DMS 273 treated with DMSO at 0.1 percent for 48 hours (cell line): ENCODE measurements around the gene IGFBP7.
"Not testable (repeated sequence)": the region's sequence is repeated elsewhere in the genome, so short reads cannot be mapped to it uniquely, and the experiment has no call there.

Experiments
- DNase-seq: peaks from one replicate; lab custom pipeline; 2025; lab: John Stamatoyannopoulos, UW

Gene IGFBP7

DNA sequence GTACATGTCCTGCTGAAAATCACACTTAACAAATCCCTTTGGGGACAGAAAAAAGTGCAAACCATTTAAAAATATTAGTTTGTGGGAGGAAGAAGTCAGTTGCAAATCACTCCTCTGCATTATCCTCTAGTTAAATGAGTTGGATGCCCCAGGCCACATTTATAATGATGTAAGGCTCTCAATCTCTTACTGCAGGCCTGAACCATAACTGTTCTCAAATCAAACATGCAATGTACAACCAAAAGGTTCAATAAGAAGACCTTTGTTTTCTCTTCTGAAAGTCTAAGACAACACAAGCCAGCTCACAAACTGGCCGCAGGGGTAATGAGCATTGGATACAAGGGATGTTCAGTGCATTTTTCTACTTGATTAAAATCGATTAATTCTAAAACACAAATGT is 39.7 kb downstream of the IGFBP7 start:
- no peak for DNase-seq

GRCh38 chr4:57068237-57068981 is 41.8 kb downstream of the IGFBP7 start:
- no peak for DNase-seq

DNA sequence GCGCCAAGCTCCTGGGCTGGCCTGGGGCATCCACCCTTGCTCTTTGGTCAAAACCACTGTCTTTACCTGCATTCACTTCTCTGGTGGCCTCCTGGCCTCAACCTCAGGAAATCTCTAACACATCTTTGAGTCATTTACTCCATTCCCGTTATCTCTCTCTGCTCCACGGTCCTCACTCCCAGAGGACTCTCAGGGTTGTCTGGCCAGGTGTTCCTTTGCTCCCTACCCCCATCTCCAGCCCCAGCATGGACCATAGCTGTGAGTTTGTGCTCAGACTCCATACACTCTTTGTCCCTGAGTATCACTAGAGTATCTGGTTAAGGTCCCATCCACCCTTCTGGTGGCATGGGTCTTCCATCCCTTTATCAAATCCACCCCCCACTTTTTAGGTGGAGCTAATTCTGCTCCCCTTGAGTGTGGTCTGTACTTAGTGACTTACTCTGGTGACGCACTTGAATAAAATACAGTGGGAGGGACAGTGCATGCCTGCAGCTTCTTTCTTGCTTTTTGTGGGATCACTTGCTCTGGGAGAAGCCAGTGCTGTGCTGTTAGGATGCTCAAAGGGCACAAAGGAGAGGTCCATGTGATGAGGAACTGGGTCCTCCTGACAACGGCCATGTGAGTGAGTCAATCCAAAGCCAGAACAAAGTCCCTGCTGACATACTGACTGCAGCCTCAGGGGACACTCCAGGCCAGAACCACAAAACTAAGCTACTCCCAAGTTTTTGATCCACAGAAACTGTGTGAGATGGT is 44.3 kb downstream of the IGFBP7 start:
- no peak for DNase-seq

DNA sequence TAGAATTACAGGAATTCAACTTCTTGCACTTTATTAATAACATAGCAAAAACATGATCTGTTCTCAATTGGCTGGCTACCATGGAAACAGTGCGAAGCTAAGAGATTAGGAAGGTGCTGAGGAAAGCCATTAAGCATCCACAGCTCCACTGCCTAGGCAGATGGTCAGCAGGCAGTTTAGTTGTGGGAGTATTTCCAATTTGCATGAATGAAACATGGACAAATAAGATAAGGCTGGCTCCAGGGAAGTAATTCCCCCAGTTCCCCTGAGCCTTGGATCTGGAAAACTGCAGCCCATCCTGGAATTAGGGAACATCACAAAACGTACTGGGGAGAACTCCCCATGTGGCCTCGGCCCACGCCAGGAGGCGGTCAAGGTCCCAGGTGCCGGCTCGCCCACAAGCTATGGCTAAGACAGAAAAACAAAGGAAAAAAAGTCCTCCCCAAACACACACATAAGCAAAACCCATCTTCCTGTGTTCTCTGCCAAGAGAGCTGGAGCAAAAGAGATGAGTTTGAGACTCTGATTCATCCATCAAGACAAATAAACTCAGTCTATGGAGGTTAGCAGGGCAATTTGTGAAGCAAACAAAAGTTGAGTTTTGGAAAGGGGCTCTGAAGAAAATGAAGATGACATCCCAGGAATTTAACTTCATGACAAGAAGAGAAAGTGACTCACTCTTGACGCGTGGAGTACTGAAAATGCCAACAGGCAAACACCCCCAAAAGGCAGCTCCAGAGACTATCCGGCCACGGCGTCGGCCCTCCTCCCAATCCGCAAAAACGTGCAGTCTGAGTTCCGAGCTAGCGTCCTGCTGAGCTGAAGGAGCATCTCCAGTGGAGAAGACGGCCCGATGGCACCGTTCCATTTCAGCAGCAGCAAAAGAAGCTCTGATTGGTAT is 45.1 kb downstream of the IGFBP7 start:
- peak; percentile 2 for DNase-seq

- DNase-seq, result no peak
Observed at GRCh38 chr4:57064120-57064519, 46.1 kb downstream of the IGFBP7 start.

DNA sequence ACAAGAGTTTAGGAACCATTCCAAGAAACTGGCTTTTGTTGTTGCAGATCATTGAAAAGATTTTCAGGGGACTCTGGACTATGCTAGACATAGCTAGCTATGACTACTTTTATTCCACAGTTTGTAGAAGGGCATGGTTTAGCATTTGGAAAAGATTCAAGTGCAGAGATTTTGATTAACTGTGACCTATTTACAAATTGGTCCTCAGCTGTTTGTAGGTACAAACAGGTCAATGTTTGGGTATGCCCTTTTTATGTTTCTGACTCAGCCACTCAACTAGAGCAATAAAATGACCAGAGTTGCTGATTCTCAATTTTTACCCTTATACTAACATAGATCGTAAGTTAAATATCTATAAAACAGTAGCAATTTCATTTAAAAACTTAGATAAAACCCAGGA is 46.7 kb downstream of the IGFBP7 start:
- no peak for DNase-seq

GRCh38 chr4:57061395-57061794 is 48.8 kb downstream of the IGFBP7 start:
- no peak for DNase-seq

DNA sequence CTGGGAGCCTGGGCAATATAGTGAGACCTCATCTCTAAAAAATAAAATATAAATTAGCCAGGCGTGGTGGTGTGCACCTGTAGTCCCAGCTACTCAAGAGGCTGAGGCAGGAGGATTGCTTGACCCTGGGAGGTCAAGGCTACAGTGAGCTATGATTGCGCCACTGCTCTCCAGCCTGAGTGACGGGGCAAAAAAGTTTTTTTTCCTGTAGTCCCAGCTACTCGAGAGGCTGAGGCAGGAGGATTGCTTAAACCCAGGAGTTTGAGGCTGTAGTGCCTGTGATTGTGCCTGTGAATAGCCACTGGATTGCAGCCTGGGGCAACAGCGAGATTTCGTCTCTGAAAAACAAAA is 49.5 kb downstream of the IGFBP7 start:
- DNase-seq, result not testable (repeated sequence)

GRCh38 chr4:57059890-57060716 is 50.1 kb downstream of the IGFBP7 start:
- DNase-seq, result no peak

DNA sequence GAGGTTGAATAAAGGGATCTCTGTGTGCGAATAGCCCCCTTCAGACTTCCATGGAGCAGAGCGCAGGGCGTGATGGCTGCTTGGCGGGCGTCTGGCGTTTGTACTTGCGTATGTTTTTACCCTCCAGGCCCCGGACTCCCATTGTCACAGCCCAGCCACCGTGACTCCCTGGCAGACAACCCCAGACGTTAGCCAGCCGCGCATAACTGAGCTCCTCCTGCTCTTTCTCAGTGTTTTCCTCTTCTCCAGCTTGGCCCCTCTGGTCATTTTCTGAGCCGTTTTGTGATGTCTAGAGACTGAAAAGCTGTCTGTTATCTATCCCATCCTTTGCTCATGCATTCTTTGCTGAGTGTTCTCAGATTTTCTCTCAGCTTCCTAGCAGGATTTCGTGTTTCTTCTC is 54.3 kb downstream of the IGFBP7 start:
- no peak for DNase-seq

- no peak for DNase-seq
Observed at GRCh38 chr4:57053508-57053907, 56.7 kb downstream of the IGFBP7 start.

DNA sequence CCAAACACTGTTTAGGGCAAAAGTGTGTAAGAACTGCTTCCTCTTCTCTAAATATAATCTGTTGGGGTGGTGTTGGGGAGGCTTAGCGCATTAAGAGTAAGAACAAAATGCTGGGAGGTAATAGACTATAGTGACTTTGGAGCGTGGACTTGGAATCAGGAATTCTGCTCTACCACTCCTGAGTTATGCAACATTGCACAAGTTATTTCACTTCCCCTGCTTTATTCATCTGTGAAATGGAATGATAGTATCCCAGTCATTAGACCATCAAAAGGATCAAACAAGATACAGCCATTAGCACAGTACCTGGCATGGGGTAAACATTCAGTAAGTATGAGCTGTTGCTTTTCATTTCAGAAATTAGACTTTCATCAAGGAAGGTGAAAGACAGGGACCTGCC is 58.7 kb downstream of the IGFBP7 start:
- DNase-seq, result no peak

DNA sequence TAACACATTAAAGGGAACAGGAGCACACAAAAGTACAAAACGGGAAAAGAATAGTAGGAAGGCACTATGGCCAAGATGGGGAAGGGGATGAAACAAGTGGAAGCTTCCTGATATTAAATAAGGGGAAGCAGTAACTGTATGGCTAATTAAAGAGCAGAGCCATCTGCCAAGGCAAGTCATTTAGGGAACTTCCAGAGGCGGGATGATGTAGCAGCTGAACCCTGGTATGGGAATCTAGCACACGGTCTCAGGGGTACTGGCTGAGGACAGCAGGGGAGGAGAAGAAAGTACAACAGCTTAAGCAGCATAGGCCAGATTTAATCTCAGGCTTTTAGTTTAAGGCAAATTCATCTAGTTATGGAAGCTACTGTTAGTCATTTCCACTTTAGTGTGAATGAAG is 59.1 kb downstream of the IGFBP7 start:
- DNase-seq, result peak; percentile 12

GRCh38 chr4:57048590-57049304 is 61.4 kb downstream of the IGFBP7 start:
- DNase-seq, result no peak

DNA sequence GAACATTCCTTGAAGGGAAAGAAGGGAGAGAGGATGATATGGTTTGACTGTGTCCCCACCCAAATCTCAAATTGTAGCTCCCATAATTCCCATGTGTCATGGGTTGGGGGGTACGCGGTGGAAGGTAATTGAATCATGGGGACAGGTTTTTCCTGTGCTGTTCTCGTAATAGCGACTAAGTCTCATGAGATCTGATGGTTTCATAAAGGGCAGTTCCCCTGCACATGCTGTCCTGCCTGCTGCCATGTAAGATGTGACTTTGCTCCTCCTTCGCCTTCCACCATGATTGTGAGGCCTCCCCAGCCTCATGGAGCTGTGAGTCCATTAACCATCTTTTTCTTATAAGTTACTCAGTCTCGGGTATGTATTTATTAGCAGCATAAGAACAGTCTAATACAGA is 63.1 kb downstream of the IGFBP7 start:
- DNase-seq, result not testable (repeated sequence)

DNA sequence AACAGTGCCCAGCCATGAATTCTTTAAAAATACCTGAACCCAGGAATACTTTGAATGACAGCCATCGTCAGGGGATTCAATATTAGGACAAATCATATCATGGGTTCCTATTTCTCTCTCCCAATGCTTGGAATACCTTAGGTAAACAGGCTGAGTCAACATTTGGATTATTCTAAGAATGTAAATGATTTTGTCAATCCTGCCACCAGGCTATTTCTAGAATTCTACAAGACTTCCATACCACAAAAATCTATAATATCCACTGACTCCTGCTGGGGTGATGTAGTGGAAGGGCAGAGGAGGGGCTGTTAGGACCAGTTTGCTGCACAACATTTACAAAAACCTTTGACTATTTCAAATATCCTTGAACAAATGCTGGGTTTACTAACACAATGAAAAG is 65.2 kb downstream of the IGFBP7 start:
- DNase-seq, result no peak

GRCh38 chr4:57044279-57044678 is 65.9 kb downstream of the IGFBP7 start:
- DNase-seq, result no peak

GRCh38 chr4:57043347-57044251 is 66.6 kb downstream of the IGFBP7 start:
- DNase-seq, result no peak

- DNase-seq, result no peak
Observed at GRCh38 chr4:57042711-57043169, 67.4 kb downstream of the IGFBP7 start.

- DNase-seq, result no peak
Observed at GRCh38 chr4:57041020-57041419, 69.2 kb downstream of the IGFBP7 start.
